NCI-H2107 (cell line): ENCODE results near the gene ARHGAP26.
"Not testable (repeated sequence)": the region's sequence is repeated elsewhere in the genome, so short reads cannot be mapped to it uniquely, and the experiment has no call there.

ENCODE experiments used
- DNase-seq: peaks from one replicate; lab custom pipeline; 2025; lab: John Stamatoyannopoulos, UW

Gene ARHGAP26

DNA sequence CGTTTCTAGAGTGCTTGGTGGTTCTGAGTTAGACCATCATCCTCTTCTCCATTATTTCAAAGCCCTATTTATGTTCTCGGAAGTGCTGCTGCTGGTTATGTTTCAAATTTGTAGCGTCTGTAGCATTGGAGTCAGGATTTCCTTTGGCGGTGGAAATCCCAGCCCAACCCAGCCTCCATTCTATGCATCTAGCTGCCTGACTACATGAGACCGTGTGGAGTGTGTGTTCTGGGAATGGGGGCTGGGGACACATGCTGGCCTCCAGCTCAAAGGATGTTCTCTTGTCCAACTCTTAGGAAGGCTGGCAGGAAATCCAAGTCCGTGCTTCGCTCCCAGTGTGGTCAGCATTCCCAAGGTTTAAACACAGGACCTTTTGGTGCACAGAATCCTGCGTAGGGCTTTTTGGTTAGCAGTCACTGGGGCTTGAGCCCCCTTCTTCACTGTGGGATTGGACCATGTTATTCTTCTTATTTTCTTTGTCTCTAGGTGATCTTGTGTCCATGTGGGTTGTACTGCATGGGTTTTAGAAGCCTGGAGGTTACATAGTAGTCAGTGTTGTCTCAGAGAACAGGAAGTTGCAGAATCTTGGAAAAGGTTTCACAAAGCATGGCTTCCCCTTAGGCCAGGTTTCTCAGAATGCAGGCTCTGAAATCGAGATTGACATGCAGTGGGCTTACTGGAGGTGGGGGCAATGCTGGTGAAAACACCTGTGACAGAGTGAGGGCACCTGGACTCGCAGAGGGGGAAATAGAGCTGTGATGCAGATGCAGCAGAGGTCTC is 132.2 kb downstream of the ARHGAP26 start:
- no peak for DNase-seq

GRCh38 chr5:142904416-142904815 is 134.2 kb downstream of the ARHGAP26 start:
- no peak for DNase-seq

GRCh38 chr5:142905348-142905747 is 135.2 kb downstream of the ARHGAP26 start:
- no peak for DNase-seq

DNA sequence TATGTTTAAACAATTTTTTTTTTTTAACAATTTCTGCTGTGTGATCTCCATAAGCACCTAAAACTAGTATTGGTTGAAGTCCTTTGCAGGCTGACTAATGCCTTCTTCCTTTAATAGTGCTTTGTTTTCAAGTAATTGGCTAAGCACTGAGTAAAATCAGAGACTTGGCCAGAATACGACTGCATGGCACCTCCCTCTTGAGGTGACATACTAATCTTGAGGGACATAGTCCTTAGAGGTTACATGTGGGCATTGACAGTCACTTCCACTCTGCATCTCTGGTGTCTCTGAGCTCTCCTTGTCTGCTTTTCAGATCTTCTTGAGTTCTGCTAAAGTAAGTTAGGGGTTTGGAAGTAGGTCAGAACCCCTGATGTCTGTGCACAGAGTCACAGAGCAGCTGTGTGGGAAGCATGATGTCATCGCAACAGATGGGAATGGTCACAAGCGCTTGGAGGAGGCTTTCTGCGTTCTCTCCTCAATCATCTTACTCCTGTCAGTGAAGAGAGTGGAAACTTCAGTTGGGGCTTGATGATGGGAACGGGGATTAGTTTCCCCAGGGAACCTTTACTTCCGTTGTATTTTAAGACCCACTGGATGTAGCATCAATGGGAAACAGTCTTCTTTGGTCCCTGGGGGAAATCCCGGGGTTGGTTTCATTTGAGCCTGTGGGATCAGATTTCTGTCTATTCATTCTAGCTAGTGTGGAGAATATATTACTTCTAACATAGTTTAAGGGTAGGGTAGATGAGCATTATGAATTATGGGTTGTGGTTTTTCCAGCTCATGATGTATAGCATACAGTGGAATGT is 136.9 kb downstream of the ARHGAP26 start:
- DNase-seq, result peak; percentile 49

DNA sequence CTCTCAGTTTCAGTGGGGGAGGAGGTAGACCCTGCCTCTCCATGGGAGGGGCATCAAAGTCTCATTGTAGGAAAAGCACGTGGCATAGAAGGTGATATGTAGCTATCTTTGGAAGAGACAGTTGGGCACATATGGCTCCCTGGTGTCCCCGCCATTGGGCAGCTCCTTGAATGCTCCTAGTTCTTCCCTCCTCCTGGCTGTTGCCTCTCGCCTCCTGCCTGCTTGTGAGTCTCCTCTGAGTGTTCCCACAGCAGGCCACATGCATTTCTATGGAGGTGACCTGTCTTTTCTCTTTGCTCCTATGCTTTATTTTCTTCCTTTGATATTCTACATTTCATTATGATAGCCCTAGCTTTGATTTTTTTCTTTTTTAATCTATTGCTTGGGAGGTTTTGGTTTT is 138.5 kb downstream of the ARHGAP26 start:
- no peak for DNase-seq

DNA sequence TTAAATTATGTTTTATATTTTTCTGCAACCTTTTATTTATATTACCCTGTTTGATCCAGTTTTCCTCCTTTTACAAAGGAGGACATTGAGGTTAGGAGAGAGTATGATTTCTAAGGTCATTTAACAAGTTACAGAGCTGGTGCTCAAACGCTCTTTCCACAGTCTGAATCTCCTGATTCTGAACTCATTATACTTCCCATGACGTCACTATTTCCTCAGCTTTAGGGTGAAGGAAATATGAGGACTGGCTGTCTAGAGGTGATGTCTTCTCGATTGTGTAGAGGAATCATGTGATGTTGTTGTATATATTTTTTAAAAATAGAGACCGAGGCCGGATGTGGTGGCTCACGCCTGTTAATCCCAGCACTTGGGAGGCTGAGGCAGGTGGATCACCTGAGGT is 140.0 kb downstream of the ARHGAP26 start:
- DNase-seq, result no peak

- no peak for DNase-seq
Observed at GRCh38 chr5:142911170-142911569, 141.0 kb downstream of the ARHGAP26 start.

GRCh38 chr5:142911775-142912174 is 141.6 kb downstream of the ARHGAP26 start:
- DNase-seq, result no peak

- no peak for DNase-seq
Observed at GRCh38 chr5:142913728-142914338, 143.7 kb downstream of the ARHGAP26 start.

DNA sequence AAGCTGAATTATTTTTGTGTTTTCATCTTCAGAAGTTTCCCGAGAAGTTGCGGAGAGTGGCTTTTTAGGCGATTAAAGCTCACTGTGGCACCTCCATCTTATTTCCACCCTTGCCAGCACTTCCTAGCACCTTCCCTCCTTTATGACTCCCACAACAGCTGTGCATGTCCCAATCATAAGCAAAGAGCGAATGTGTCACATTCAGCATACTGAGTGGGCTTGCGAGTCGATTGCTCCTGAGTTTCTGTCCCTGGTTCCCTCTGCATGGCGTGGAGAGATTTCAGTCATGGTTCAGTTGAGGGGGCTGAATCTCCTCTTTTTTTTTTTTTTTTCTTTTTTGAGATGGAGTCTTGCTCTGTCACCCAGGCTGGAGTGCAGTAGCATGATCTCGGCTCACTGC is 144.9 kb downstream of the ARHGAP26 start:
- no peak for DNase-seq

DNA sequence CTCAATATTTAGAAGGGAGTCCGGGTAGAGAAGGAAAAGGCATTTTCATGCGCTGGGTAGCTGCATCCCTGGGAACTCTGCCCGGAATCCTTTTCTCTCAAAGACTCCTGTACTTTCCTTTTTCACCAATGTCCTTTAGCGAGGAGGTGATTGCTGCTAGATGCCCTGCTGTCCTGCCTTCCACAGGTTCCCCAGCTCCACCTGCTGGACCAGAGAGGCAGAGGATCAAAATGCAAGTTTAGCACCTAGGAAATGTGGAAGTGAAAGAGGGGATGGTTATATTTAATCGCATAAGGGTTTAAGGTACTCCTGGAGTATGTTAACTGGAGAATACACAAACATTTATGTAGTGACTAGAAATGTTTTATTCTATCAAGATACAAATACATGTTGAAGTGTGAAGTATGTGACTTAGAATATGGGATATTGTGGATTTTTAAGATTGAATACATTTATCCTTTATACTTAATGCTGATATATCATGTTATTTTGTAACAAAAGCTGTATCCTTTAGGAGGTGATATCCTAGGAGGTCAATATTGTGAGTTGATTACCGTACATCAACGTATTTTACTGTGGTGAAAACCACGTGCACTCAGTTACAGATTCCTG is 145.7 kb downstream of the ARHGAP26 start:
- DNase-seq, result peak; percentile 1

GRCh38 chr5:142918959-142919635 is 148.9 kb downstream of the ARHGAP26 start:
- DNase-seq, result no peak

- DNase-seq, result no peak
Observed at GRCh38 chr5:142920849-142921612, 150.9 kb downstream of the ARHGAP26 start.

GRCh38 chr5:142922223-142922952 is 152.2 kb downstream of the ARHGAP26 start:
- DNase-seq, result no peak

- no peak for DNase-seq
Observed at GRCh38 chr5:142924135-142924883, 154.1 kb downstream of the ARHGAP26 start.

GRCh38 chr5:142925795-142926194 is 155.6 kb downstream of the ARHGAP26 start:
- DNase-seq, result no peak

- DNase-seq, result no peak
Observed at GRCh38 chr5:142926549-142926948, 156.4 kb downstream of the ARHGAP26 start.

DNA sequence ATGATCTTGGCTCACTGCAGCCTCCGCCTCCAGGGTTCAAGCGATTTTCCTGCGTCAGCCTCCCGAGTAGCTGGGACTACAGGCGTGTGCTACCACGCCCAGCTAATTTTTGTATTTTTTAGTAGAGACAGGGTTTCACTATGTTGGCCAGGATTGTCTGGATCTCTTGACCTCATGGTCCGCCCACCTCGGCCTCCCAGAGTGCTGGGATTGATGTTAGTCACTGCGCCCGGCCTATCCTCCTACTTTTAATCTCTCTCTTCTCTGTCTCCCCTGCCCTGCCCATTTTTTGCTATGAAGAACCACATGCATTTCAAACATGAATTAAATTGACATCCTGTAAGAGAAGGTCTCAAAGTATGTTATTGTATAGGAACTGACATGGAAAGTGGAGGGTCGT is 158.8 kb downstream of the ARHGAP26 start:
- not testable (repeated sequence) for DNase-seq

DNA sequence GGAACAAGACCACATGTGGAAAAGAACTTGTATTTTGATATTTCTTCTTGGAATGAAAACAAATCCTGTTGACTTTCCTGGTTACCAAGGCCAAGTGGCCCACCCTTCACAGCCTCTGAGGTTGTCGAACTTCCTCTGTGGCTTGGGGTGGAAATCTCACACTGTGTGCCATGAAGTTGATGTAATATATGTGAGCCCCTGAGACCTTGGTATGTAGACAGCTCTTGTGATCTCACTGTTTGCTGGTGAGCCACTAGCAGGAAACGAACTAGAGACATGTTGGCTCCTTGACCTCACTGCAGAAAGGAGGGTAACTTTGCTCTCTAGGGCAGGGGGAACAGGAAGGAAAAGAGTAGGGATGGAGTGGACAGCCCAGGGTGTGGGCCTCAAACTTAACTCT is 159.4 kb downstream of the ARHGAP26 start:
- no peak for DNase-seq
